ENCODE data around the gene CGA.

GRCh38 chr6:87053312-87053711 is 41.6 kb downstream of the CGA start:
- TF ChIP-seq CTCF (IDR thresholded peaks at IDR 0.05) = no peak
- TF ChIP-seq POLR2A (IDR thresholded peaks at IDR 0.05) = no peak
